Nephron progenitor cell (in vitro differentiated cells): ENCODE measurements around the gene GRAP.

Experiments used
- DNase-seq: peaks from one replicate; pipeline ENCODE4 v3.0.0; 2021
- H3K27ac Mint-ChIP-seq: 2 replicates; pipeline ENCODE4 v1.8.0; 2021; ENCODE audit warnings: mild to moderate bottlenecking, moderate library complexity, mixed read lengths
- H3K27me3 Mint-ChIP-seq: 2 replicates; pipeline ENCODE4 v1.8.0; 2021; ENCODE audit warnings: mild to moderate bottlenecking, low read depth, mixed read lengths; ENCODE audit not compliant: poor library complexity
- H3K36me3 Mint-ChIP-seq: 2 replicates; pipeline ENCODE4 v1.8.0; 2021; ENCODE audit warnings: low read depth, mixed read lengths
- H3K4me1 Mint-ChIP-seq: 2 replicates; pipeline ENCODE4 v1.8.0; 2021; ENCODE audit warnings: mixed read lengths
- H3K4me3 Mint-ChIP-seq: 2 replicates; pipeline ENCODE4 v1.8.0; 2021; ENCODE audit warnings: mild to moderate bottlenecking, moderate library complexity, mixed read lengths
- H3K9me3 Mint-ChIP-seq: 2 replicates; pipeline ENCODE4 v1.8.0; 2021; ENCODE audit warnings: mild to moderate bottlenecking, moderate library complexity, mixed read lengths
- TF ChIP-seq, protein P1 (sequence below): fragments of 200-600 bp; sonication (generic); IDR thresholded peaks from 2 replicates; pipeline ENCODE4 v1.5.0; 2021; ENCODE audit warnings: antibody characterized with exemption

Gene GRAP

DNA sequence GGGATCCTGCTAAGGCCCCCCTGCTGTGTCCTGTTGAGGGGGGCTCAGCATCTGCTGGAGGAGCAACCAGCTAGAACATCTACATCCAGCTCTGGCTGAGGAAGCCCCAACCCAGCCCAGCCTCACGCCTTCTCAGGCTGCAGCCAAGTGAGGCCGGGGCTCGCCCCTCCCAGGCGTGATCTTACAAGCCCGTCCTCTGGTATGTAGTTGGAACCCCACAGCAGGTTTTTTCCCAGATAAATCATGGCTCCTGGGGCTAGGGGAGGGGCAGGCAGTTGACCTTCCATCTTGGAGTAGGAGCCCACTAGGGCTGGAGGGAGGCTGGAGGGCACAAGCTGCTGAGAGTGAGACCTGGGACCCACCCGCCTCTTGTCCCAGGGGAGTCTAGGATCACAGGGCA is 46.8 kb downstream of the GRAP start:
- TF ChIP-seq, protein P1, sequence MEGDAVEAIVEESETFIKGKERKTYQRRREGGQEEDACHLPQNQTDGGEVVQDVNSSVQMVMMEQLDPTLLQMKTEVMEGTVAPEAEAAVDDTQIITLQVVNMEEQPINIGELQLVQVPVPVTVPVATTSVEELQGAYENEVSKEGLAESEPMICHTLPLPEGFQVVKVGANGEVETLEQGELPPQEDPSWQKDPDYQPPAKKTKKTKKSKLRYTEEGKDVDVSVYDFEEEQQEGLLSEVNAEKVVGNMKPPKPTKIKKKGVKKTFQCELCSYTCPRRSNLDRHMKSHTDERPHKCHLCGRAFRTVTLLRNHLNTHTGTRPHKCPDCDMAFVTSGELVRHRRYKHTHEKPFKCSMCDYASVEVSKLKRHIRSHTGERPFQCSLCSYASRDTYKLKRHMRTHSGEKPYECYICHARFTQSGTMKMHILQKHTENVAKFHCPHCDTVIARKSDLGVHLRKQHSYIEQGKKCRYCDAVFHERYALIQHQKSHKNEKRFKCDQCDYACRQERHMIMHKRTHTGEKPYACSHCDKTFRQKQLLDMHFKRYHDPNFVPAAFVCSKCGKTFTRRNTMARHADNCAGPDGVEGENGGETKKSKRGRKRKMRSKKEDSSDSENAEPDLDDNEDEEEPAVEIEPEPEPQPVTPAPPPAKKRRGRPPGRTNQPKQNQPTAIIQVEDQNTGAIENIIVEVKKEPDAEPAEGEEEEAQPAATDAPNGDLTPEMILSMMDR = no peak
- peaks cover 22% of the 10 kb centered on the region for H3K36me3 Mint-ChIP-seq
- H3K27me3 Mint-ChIP-seq = peaks cover 16% of the 10 kb centered on the region
- H3K9me3 Mint-ChIP-seq = peaks cover 19% of the 10 kb centered on the region
- DNase-seq = no peak
- H3K4me1 Mint-ChIP-seq = peaks cover 18% of the 10 kb centered on the region
- no peak overlapping the region for H3K4me3 Mint-ChIP-seq
- no peak overlapping the region for H3K27ac Mint-ChIP-seq

DNA sequence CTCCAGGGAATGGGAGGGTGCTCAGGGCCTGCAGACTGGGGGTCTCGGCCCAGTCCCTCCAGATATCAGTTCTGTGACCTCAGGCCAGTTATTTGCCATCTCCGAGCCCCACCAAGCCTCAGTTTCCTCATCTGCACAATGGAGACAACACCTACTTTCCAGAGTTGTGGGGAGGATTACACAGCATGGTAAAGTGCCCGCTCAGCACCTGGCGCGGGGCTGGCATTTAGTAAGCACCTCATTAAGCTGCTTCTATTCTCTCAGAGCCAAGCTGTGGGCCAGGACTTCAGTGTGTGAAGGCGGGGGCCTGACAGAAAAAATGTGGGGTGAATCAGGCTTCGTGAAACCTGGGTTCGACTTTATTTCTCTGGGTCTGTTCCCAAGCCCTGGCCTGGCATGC is 47.4 kb downstream of the GRAP start:
- H3K4me1 Mint-ChIP-seq = peaks cover 18% of the 10 kb centered on the region
- H3K36me3 Mint-ChIP-seq = peaks cover 23% of the 10 kb centered on the region
- no peak overlapping the region for H3K4me3 Mint-ChIP-seq
- peaks cover 17% of the 10 kb centered on the region for H3K27me3 Mint-ChIP-seq
- peaks cover 22% of the 10 kb centered on the region for H3K9me3 Mint-ChIP-seq
- TF ChIP-seq, protein P1 = no peak
- H3K27ac Mint-ChIP-seq = no peak overlapping the region
- no peak for DNase-seq

DNA sequence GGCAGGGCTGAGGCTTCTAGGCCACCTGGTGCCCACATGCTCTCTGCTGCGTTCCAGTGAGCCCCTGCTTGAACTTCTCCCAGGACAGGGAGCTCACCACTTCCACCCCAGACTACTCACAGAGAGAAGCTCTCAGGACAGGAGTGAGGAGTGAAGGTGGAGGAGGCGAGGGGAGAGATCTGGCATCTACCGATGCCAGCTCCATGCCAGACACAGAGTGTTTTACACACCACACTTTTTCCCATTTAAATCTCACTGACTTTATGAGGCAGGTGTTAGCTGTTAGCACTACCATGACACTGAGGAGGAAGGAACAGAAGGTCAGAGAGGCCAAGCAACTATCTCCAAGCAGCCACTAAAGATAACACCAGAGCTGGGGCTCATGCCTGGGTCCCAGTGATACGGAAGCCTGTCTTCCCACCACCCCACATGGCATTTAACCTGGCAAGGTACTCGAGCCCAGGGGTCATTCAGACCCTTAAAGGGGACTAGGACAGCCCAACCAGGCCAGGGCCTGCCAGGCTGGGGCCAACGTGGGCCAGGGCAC is 49.0 kb downstream of the GRAP start:
- DNase-seq = no peak
- H3K36me3 Mint-ChIP-seq = peaks cover 27% of the 10 kb centered on the region
- peak overlapping the region; percentile 39 for H3K27ac Mint-ChIP-seq
- peaks cover 23% of the 10 kb centered on the region for H3K4me1 Mint-ChIP-seq
- peaks cover 26% of the 10 kb centered on the region for H3K9me3 Mint-ChIP-seq
- H3K4me3 Mint-ChIP-seq = no peak overlapping the region
- TF ChIP-seq, protein P1 = no peak
- peaks cover 15% of the 10 kb centered on the region for H3K27me3 Mint-ChIP-seq

DNA sequence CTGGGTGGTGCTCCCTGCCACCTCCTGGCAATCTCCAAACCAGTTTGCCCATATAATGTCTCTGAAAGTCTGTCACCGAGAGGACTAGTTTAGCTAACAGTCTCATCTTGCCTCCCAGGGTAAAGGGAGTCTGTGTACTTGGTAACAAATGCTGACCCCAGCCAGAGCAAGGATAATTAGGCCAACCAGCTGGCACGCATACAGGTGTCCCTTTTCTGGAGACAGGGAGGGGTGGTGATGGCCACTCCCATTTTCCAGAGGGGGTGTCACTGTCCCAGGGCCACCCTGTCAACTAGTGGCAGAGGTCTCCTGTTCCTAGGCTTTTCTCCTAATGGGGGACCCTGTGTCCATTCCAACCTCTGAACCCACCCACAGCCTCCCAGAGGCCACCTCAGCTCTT is 50.3 kb downstream of the GRAP start:
- Mint-ChIP-seq H3K9me3 (peaks cover 26% of the 10 kb centered on the region), H3K4me3 (no peak overlapping the region), H3K36me3 (peaks cover 27% of the 10 kb centered on the region), H3K27me3 (peaks cover 10% of the 10 kb centered on the region), H3K4me1 (peaks cover 12% of the 10 kb centered on the region), H3K27ac (no peak overlapping the region)
- DNase-seq = no peak
- TF ChIP-seq, protein P1 = no peak

DNA sequence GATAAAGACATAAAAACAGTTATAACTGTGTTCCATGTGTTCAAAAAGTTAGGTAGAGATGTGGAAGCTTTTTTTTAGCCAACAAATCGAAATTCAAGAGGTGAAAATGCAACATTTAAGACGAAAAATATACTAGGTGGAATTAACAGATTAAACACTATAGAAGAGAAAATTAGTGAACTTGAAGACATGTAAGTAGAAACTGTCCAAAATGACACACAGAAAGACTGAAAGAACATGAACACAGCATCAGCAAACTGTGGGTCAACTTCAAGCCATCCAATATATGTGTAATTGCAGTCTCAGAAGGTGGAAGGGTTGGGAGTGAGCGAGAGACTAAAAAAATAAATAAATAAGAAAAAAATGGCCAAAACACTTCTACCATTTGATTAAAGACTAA is 51.5 kb downstream of the GRAP start:
- Mint-ChIP-seq H3K36me3 (peaks cover 27% of the 10 kb centered on the region), H3K9me3 (peaks cover 26% of the 10 kb centered on the region), H3K4me3 (no peak overlapping the region), H3K4me1 (peaks cover 9% of the 10 kb centered on the region), H3K27me3 (peaks cover 10% of the 10 kb centered on the region), H3K27ac (no peak overlapping the region)
- no peak for DNase-seq
- TF ChIP-seq, protein P1 = no peak

DNA sequence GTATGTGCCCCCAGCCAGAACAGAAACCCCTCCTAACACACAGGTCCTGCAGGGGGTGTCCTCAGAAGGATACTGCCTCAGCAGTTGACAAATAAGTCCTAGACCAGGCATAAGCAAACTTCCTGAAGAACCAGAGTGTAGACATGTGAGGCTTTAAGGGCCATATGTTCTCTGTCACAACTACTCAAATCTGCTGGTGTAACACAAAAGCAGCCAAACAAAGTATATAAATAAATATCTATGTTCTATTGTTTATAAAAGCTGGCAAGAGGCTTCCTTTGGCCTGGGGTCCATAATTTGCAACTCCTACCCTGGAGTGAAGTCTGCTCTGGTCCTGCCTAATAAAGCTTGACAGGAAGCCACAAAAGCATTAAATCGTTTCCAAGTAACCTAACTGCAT is 52.1 kb downstream of the GRAP start:
- DNase-seq = no peak
- Mint-ChIP-seq H3K27me3 (peaks cover 10% of the 10 kb centered on the region), H3K4me1 (peaks cover 9% of the 10 kb centered on the region), H3K4me3 (no peak overlapping the region), H3K27ac (no peak overlapping the region), H3K36me3 (peaks cover 27% of the 10 kb centered on the region), H3K9me3 (peaks cover 26% of the 10 kb centered on the region)
- TF ChIP-seq, protein P1 = no peak
